ENCODE measurements around the gene BOD1L1. TPM values are rescaled to one million over a fixed set of nuclear protein-coding genes. Genes with fewer than 3 reads are reported as not detected.

Gene BOD1L1
- total RNA-seq, 2 donors from 2014 or later, result 16.2 to 20.0 TPM

DNA sequence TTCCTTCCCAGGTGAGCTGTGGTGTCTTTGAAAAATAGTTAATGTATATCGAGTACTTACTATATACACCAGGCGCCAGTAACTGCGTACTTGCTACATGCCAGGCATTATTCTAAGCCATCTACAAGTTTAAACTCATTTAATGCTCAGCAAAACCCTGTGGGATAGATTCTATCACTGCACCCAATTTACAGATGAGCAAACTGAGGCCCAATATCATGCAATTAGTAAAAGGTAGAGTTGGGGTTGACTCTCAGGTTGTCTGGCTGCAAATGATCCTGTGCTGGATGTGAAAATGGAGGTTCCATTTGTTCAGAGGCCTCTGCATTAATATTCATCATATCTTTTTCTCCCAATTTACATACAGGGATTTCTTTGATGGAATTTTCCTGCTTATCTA lies 100.9 kb downstream of the BOD1L1 start:
- TF ChIP-seq, protein P1, sequence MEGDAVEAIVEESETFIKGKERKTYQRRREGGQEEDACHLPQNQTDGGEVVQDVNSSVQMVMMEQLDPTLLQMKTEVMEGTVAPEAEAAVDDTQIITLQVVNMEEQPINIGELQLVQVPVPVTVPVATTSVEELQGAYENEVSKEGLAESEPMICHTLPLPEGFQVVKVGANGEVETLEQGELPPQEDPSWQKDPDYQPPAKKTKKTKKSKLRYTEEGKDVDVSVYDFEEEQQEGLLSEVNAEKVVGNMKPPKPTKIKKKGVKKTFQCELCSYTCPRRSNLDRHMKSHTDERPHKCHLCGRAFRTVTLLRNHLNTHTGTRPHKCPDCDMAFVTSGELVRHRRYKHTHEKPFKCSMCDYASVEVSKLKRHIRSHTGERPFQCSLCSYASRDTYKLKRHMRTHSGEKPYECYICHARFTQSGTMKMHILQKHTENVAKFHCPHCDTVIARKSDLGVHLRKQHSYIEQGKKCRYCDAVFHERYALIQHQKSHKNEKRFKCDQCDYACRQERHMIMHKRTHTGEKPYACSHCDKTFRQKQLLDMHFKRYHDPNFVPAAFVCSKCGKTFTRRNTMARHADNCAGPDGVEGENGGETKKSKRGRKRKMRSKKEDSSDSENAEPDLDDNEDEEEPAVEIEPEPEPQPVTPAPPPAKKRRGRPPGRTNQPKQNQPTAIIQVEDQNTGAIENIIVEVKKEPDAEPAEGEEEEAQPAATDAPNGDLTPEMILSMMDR (IDR thresholded peaks at IDR 0.05), result no peak
- H3K27me3 ChIP-seq, result peaks cover 44 to 82% of the 10 kb centered on the region in 2 donors
- H3K4me1 ChIP-seq, result peaks cover 0 to 41% of the 10 kb centered on the region in 2 donors

DNA sequence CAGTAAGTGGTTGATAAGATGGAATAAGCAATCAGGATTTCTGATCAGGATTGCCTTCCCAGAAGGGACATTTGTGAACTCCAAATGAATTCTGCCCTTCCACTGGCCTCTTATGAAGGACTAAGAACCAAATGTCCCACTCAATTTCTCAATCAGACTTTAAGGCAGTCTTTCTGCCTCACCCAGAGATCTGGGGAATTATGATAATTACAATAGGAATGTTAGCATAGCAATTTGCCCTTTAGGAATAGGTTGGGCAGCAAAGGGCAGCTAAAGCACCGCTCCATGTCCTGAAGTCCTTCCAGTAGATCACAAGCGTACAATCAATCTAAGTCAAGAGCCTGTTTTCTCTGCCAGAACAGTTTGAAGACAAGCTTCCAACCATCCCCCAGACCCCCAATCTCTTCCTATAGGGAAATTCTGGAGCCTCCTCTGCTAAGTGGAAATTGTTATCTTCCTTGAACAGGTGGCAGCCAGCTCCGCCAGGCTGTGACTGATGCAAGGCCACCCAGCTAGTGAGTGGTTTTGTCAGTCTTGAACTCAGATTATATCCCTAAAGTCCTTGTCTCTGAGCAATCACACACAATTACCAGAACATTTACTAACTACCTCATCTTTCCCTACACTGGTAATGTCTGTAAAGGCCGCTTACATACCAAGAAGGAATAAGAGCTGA lies 101.8 kb downstream of the BOD1L1 start:
- Histone ChIP-seq H3K36me3 (no peaks in the 10 kb centered on the region), H3K27me3 (peaks cover 39 to 73% of the 10 kb centered on the region in 2 donors), H3K4me3 (no peak overlapping the region), H3K27ac (no peak overlapping the region), H3K9me3 (peaks cover 13 to 19% of the 10 kb centered on the region in 2 donors), H3K4me1 (peaks cover 0 to 34% of the 10 kb centered on the region in 2 donors)
- TF ChIP-seq, protein P1 (IDR thresholded peaks at IDR 0.05), result no peak
- no peak for DNase-seq (ENCODE audit: low spot score)

More for the DNA sequence above, 100.9 kb downstream of the BOD1L1 start:
- Histone ChIP-seq H3K4me3 (no peak overlapping the region), H3K27ac (no peak overlapping the region), H3K36me3 (no peaks in the 10 kb centered on the region), H3K9me3 (peaks cover 13 to 19% of the 10 kb centered on the region in 2 donors)
- no peak for DNase-seq (ENCODE audit: low spot score)

DNA sequence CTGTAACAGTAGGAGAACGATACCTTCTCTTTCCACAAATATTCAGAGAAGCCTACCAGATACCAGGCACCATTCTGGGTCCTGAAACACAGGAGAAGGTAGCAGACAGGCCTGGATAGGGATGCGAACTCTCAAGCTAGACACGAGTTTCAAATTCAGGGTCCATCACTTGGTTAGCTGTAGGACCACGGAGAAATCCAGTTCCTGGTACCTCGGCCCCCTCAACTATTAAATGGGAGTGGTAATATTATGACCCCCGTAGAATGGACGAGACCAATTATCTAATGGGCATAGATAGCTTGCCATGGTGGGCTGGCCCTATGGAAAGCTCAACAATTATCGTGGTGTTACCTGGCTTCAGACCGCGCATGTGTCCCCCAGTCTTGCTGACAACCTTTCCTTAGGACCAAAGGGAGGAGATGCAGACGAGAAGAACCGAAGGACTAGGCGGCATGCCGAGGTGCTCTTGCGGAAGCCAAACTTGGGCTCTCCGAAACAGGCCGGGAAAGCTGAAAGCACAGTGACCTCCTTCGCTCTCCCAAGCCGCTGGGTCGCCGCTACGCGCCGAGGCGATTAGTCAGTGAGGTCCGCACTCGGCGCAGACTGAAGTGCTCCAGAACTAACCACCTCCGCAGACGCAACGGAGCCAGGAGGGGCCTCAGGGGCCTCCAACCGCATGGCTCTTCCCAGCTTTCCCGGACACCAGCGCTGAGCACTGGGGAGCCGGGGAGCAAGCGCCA lies 102.9 kb downstream of the BOD1L1 start:
- H3K9me3 ChIP-seq, result peaks cover 13 to 19% of the 10 kb centered on the region in 2 donors
- peaks cover 0 to 33% of the 10 kb centered on the region in 2 donors for H3K4me1 ChIP-seq
- TF ChIP-seq, protein P1 (IDR thresholded peaks at IDR 0.05), result no peak
- DNase-seq (ENCODE audit: low spot score), result no peak
- no peaks in the 10 kb centered on the region for H3K36me3 ChIP-seq
- H3K27me3 ChIP-seq, result peaks cover 34 to 63% of the 10 kb centered on the region in 2 donors
- H3K27ac ChIP-seq, result no peak overlapping the region
- H3K4me3 ChIP-seq, result no peak overlapping the region

DNA sequence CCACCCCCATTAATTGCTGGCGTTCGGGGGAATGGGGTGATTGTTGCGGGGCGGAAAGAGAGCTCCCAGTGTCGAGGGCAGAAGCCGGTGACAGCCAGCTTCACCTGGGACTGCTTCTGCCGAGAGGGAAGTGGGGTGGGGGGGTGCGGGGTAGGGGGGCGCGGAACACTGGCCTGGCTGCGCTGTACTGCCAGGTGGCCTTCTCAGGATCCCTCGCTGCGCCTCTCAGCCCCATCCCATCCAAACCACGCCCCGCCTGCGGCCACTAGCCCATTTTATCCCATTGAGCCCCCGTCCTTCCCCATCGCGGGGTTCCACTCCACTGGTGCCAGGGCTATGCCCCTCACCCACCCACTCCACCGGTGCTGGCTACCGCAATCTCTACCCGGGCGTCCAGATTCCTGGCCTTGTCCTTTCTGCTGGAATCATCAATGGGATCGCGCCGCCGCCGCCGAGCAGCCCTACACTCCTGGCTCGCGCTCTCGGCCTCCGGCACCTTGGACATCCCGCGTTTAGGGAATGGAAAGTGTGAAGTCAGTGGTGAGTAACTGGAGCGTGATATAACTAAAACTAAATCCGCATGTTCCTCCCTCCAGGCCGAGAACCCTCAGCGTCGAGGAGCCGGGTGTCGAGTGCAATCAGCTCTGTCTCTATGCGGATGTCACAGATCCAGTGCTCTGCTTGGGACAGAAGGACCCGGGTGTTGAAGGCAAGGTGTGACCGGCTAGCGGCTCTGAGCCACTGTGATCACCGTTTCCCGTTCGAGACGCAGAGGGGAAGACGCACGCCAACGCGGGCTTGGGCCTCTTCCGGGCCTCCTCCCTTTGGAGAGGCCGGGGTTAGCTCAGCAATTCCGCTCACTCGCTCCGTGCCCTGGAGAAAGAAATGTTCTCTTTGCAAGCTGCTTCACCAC lies 103.7 kb downstream of the BOD1L1 start:
- H3K9me3 ChIP-seq, result peaks cover 13 to 19% of the 10 kb centered on the region in 2 donors
- no peak for DNase-seq (ENCODE audit: low spot score)
- TF ChIP-seq, protein P1 (IDR thresholded peaks at IDR 0.05), result no peak
- no peak overlapping the region for H3K4me3 ChIP-seq
- H3K27ac ChIP-seq, result no peak overlapping the region
- H3K36me3 ChIP-seq, result no peaks in the 10 kb centered on the region
- peaks cover 26 to 55% of the 10 kb centered on the region in 2 donors for H3K27me3 ChIP-seq
- H3K4me1 ChIP-seq, result peaks cover 0 to 33% of the 10 kb centered on the region in 2 donors

DNA sequence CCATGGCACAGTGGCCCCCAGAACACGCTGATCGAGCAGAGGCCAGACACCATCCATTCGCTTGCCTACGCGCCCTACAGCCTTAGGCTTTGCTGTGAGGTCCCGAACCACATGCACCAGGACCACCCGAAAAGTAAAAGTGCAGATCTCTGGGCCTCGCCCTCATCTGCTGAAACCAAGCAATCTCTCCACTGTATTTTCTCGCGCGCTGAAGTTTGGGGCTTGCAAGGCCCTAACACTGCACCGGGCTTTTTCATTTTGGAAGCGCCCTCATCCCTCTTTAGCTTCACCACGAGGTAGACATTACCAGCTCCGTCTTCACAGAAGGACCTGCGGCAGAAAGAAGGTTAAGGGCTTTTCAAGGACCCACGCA lies 104.4 kb downstream of the BOD1L1 start:
- no peak overlapping the region for H3K4me3 ChIP-seq
- TF ChIP-seq, protein P1 (IDR thresholded peaks at IDR 0.05), result no peak

More for the DNA sequence above, 104.4 kb downstream of the BOD1L1 start:
- Histone ChIP-seq H3K27ac (no peak overlapping the region), H3K9me3 (peaks cover 13 to 19% of the 10 kb centered on the region in 2 donors), H3K4me1 (peaks cover 0 to 26% of the 10 kb centered on the region in 2 donors), H3K27me3 (peaks cover 25 to 49% of the 10 kb centered on the region in 2 donors), H3K36me3 (no peaks in the 10 kb centered on the region)
- DNase-seq (ENCODE audit: low spot score), result no peak

Measured in right atrium auricular region (tissue), 2 donors.